ENCODE data around the gene TTBK2.

GRCh38 chr15:42712584-42712983 lies 208.0 kb downstream of the TTBK2 start:
- no peak for TF ChIP-seq CTCF (IDR thresholded peaks at IDR 0.05; ENCODE audit: low read depth, low read length)
- TF ChIP-seq EZH2phosphoT487 (IDR thresholded peaks at IDR 0.05; ENCODE audit: low read depth) = no peak

All from OCI-LY3 (cell line).